Loucy (cell line): Measurements from ENCODE around the gene FRMD1.

Source experiments
- H2AFZ ChIP-seq: fragments of 200-600 bp; sonication (generic); 2 replicates; pipeline ENCODE4 v1.6.0; 2016; ENCODE audit warnings: antibody characterized with exemption, mild to moderate bottlenecking, low read length, moderate library complexity
- H3F3A ChIP-seq: fragments of 200-600 bp; 2 replicates; pipeline ENCODE4 v1.6.0; 2016; ENCODE audit warnings: antibody characterized with exemption, low read depth, mild to moderate bottlenecking
- H3K27me3 ChIP-seq: fragments of 200-600 bp; sonication (generic); 2 replicates; pipeline ENCODE4 v1.6.1; 2014; ENCODE audit warnings: low read length, mild to moderate bottlenecking; ENCODE audit not compliant: insufficient read depth, poor library complexity, severe bottlenecking
- H3K36me3 ChIP-seq: fragments of 200-600 bp; sonication (generic); 2 replicates; pipeline ENCODE4 v1.6.1; 2016; ENCODE audit warnings: low read length; ENCODE audit not compliant: insufficient read depth
- H3K4me1 ChIP-seq: fragments of 200-600 bp; sonication (generic); 2 replicates; pipeline ENCODE4 v1.5.1; 2014; ENCODE audit warnings: low read length, mild to moderate bottlenecking; ENCODE audit not compliant: insufficient read depth, poor library complexity, severe bottlenecking
- H3K4me2 ChIP-seq: fragments of 200-600 bp; sonication (generic); 2 replicates; pipeline ENCODE4 v1.6.0; 2014; ENCODE audit warnings: antibody characterized with exemption, low read length, low read depth, mild to moderate bottlenecking; ENCODE audit not compliant: poor library complexity, severe bottlenecking
- H3K4me3 ChIP-seq: fragments of 200-600 bp; sonication (generic); 2 replicates; pipeline ENCODE4 v1.5.1; 2014; ENCODE audit warnings: low read length, mild to moderate bottlenecking, mixed read lengths; ENCODE audit not compliant: poor library complexity, severe bottlenecking
- H3K79me2 ChIP-seq: fragments of 200-600 bp; sonication (generic); 2 replicates; pipeline ENCODE4 v1.6.1; 2014; ENCODE audit warnings: low read length; ENCODE audit not compliant: insufficient read depth
- H3K9ac ChIP-seq: fragments of 200-600 bp; sonication (generic); 2 replicates; pipeline ENCODE4 v1.6.0; 2014; ENCODE audit warnings: mild to moderate bottlenecking, low read depth, low read length, moderate library complexity; ENCODE audit not compliant: poor library complexity, severe bottlenecking
- H3K9me2 ChIP-seq: fragments of 200-600 bp; sonication (generic); replicated peaks from 2 replicates; pipeline ENCODE4 v1.6.1; 2016; ENCODE audit warnings: low read depth, low read length, mixed read lengths
- H3K9me3 ChIP-seq: fragments of 200-600 bp; sonication (generic); 2 replicates; pipeline ENCODE4 v1.6.1; 2014; ENCODE audit warnings: mild to moderate bottlenecking, antibody characterized with exemption, low read length, low read depth; ENCODE audit not compliant: insufficient read depth
- H4K20me1 ChIP-seq: fragments of 200-600 bp; sonication (generic); 2 replicates; pipeline ENCODE4 v1.6.0; 2014; ENCODE audit warnings: antibody characterized with exemption, low read length, mild to moderate bottlenecking; ENCODE audit not compliant: insufficient read depth, poor library complexity, severe bottlenecking
- CTCF ChIP-seq: fragments of 200-600 bp; sonication (generic); conservative IDR thresholded peaks from 2 replicates; pipeline ENCODE4 v1.5.1; 2014; ENCODE audit warnings: mild to moderate bottlenecking, antibody characterized with exemption, low read length
- EZH2phosphoT487 ChIP-seq: fragments of 200-600 bp; IDR thresholded peaks from 2 replicates; pipeline ENCODE4 v1.6.1; 2018; ENCODE audit warnings: antibody characterized with exemption, mild to moderate bottlenecking, moderate library complexity, borderline replicate concordance

FRMD1 gene

DNA sequence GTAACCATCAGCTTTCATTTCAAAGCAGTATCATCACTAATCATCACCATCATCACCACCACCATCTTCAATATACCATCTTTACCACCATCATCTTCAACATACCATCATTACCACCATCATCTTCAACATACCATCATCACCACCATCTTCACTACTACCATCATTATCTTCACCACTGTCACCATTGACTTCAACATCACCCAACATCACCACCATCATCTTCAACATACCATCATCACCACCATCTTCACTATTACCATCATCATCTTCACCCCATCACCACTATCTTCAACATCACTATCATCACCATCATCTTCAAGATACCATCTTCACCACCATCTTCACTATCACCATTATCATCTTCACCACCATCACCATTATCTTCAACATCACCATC, 40.5 kb upstream of the FRMD1 start:
- no peak for TF ChIP-seq EZH2phosphoT487
- TF ChIP-seq CTCF = no peak
- Histone ChIP-seq H3K9me2 (no peaks in the 10 kb centered on the region), H2AFZ (no peak overlapping the region), H3K4me1 (no peaks in the 10 kb centered on the region), H3K9ac (no peak overlapping the region), H3K9me3 (peaks cover 20% of the 10 kb centered on the region; the same call in 1 of the 2 replicates), H3F3A (no peaks in the 10 kb centered on the region), H3K4me3 (no peak overlapping the region), H4K20me1 (no peaks in the 10 kb centered on the region), H3K4me2 (no peak overlapping the region), H3K36me3 (no peaks in the 10 kb centered on the region), H3K27me3 (no peaks in the 10 kb centered on the region), H3K79me2 (no peaks in the 10 kb centered on the region)

- no peak for TF ChIP-seq CTCF
- TF ChIP-seq EZH2phosphoT487 = no peak
- peaks cover 20% of the 10 kb centered on the region; the same call in 1 of the 2 replicates for H3K9me3 ChIP-seq
- H2AFZ ChIP-seq = no peak overlapping the region
- no peak overlapping the region for H3K9ac ChIP-seq
- no peaks in the 10 kb centered on the region for H4K20me1 ChIP-seq
- H3K4me2 ChIP-seq = no peak overlapping the region
- H3K27me3 ChIP-seq = no peaks in the 10 kb centered on the region
- H3K79me2 ChIP-seq = no peaks in the 10 kb centered on the region
- no peaks in the 10 kb centered on the region for H3K36me3 ChIP-seq
- no peak overlapping the region for H3K4me3 ChIP-seq
- H3K4me1 ChIP-seq = no peaks in the 10 kb centered on the region
- no peaks in the 10 kb centered on the region for H3K9me2 ChIP-seq
- H3F3A ChIP-seq = no peaks in the 10 kb centered on the region
Measured at GRCh38 chr6:168118935-168119334, 39.9 kb upstream of the FRMD1 start.

- Histone ChIP-seq H3K9me2 (no peaks in the 10 kb centered on the region), H3K79me2 (no peaks in the 10 kb centered on the region), H3K4me2 (no peak overlapping the region), H3K9ac (no peak overlapping the region), H3F3A (no peaks in the 10 kb centered on the region), H3K4me3 (no peak overlapping the region), H4K20me1 (no peaks in the 10 kb centered on the region), H3K36me3 (no peaks in the 10 kb centered on the region), H3K4me1 (no peaks in the 10 kb centered on the region), H2AFZ (no peak overlapping the region), H3K9me3 (peaks cover 20% of the 10 kb centered on the region; the same call in 1 of the 2 replicates), H3K27me3 (no peaks in the 10 kb centered on the region)
- TF ChIP-seq EZH2phosphoT487 (no peak), CTCF (no peak)
Measured at GRCh38 chr6:168117942-168118341, 38.9 kb upstream of the FRMD1 start.
